Progenitor cell of endocrine pancreas (in vitro differentiated cells): ENCODE results near the gene METTL14. TPM values are rescaled to one million over a fixed set of nuclear protein-coding genes. Genes with fewer than 3 reads are reported as not detected.

Source experiments
- DNase-seq: peaks from one replicate; pipeline ENCODE4 v3.0.0; 2021; ENCODE audit warnings: low spot score; ENCODE audit not compliant: unreplicated experiment
- H3K27ac Mint-ChIP-seq: 2 replicates; pipeline ENCODE4 v1.8.0; 2021; ENCODE audit warnings: mild to moderate bottlenecking, moderate library complexity, mixed read lengths
- H3K27me3 Mint-ChIP-seq: 2 replicates; pipeline ENCODE4 v1.8.0; 2021; ENCODE audit warnings: mixed read lengths
- H3K36me3 Mint-ChIP-seq: 2 replicates; pipeline ENCODE4 v1.8.0; 2022; ENCODE audit warnings: mixed read lengths; ENCODE audit not compliant: insufficient read depth
- H3K4me1 Mint-ChIP-seq: 2 replicates; pipeline ENCODE4 v1.8.0; 2021; ENCODE audit warnings: low read depth, mixed read lengths
- H3K4me3 Mint-ChIP-seq: 2 replicates; pipeline ENCODE4 v1.8.0; 2021; ENCODE audit warnings: low read depth, mild to moderate bottlenecking, moderate library complexity, mixed read lengths
- H3K9me3 Mint-ChIP-seq: 2 replicates; pipeline ENCODE4 v1.8.0; 2021; ENCODE audit warnings: low read depth, mixed read lengths
- total RNA-seq: library from RNA; stranded (reverse); gene quantifications from 2 replicates; pipeline ENCODE4 v1.2.1, GENCODE V29; 2021
- TF ChIP-seq, protein P1 (sequence below): fragments of 200-600 bp; sonication (generic); IDR thresholded peaks from one replicate; pipeline ENCODE4 v1.5.0; 2021; ENCODE audit warnings: antibody characterized with exemption, mild to moderate bottlenecking; ENCODE audit not compliant: unreplicated experiment

The METTL14 gene
- total RNA-seq, 1 donor from 2014 or later: 56.7 TPM

DNA sequence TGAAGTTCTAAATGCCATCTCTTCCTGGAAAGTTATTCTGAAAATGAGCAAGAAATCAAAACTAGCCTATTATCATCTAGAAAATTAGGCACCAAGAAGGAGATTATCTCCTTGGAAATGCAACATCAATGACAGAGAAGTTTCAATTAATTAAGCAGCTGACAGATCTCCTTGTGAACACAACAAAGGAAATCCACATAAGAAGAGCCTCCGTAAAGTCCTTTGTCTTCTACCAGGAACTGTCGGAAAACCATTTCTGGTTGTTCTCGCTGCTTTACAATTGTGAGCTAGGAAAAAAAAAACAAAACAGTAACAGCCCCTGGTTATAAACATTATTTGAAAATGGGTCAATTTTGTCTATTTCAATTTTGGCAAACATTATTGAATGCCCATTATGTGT lies 38.2 kb downstream of the METTL14 start:
- no peak for DNase-seq
- Mint-ChIP-seq H3K36me3 (peaks cover 4% of the 10 kb centered on the region), H3K27me3 (no peaks in the 10 kb centered on the region), H3K9me3 (no peaks in the 10 kb centered on the region), H3K4me3 (no peak overlapping the region), H3K4me1 (no peaks in the 10 kb centered on the region), H3K27ac (no peak overlapping the region)
- TF ChIP-seq, protein P1, sequence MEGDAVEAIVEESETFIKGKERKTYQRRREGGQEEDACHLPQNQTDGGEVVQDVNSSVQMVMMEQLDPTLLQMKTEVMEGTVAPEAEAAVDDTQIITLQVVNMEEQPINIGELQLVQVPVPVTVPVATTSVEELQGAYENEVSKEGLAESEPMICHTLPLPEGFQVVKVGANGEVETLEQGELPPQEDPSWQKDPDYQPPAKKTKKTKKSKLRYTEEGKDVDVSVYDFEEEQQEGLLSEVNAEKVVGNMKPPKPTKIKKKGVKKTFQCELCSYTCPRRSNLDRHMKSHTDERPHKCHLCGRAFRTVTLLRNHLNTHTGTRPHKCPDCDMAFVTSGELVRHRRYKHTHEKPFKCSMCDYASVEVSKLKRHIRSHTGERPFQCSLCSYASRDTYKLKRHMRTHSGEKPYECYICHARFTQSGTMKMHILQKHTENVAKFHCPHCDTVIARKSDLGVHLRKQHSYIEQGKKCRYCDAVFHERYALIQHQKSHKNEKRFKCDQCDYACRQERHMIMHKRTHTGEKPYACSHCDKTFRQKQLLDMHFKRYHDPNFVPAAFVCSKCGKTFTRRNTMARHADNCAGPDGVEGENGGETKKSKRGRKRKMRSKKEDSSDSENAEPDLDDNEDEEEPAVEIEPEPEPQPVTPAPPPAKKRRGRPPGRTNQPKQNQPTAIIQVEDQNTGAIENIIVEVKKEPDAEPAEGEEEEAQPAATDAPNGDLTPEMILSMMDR: no peak

DNA sequence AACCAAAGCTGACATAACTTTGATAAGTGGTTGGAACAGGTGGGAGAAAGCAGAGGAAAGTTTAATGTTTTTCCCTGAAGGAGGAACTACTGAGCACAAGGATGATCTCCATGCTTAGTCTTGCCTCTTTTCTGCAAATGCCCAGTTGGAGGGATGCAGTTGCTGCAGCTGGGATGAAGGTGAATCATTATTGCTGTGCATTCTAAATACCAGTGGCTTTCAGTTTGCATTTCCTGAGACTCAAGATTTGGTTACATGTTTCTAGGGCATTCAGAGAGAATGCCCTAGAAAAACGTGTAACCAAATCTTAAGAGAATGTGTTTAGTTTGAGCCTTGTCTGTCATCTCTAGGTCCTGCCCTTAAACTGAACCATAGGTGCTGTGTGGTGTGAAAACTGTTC lies 42.2 kb downstream of the METTL14 start:
- H3K4me3 Mint-ChIP-seq: no peak overlapping the region
- peaks cover 2% of the 10 kb centered on the region for H3K36me3 Mint-ChIP-seq
- DNase-seq: no peak
- TF ChIP-seq, protein P1: no peak
- H3K4me1 Mint-ChIP-seq: no peaks in the 10 kb centered on the region
- no peaks in the 10 kb centered on the region for H3K9me3 Mint-ChIP-seq
- no peak overlapping the region for H3K27ac Mint-ChIP-seq
- H3K27me3 Mint-ChIP-seq: no peaks in the 10 kb centered on the region

DNA sequence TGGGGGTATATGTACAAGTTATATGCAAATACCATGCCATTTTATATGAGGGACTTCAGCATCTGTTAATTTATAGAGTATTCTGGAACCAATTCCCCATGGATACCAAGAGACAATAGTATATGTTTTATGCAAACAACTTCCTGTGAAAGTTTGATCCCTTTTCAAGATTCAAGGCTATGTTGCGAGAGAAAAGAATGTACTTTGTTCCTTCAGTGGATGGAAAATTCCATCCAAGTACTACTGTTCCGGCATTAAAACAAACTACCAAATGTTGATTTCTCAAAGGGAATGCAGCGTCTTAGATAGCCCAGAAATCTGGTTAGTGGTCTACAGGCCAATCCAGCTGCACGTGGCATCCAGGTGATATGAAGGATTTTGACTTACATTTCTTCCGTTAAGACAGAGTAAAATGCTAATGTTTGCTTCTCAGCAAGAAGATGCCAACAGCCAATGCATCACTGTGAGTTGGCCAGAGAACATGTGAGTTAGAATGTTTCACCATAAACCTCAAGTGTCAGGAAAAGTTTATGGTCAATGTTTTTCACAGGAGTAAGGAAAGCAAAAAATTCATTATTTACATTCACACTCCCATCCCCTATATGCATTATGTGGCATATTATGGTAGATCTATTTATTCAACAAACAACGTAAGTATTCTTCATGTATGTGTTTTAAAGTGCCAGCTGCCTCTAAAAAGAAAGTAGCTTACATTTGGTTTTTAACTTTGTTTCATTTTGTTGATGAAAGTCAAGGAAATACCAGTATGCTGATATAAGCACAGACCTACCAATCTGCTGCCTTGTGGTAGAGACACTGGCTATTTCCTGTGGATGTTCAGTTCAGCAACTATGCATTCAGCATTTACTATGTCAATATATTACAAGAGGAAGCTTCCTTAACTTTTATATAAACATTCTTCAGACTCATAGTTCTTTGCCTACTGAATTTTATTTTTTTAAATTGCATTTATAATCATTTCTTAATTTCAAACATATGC lies 44.4 kb downstream of the METTL14 start:
- H3K9me3 Mint-ChIP-seq: no peaks in the 10 kb centered on the region
- H3K27me3 Mint-ChIP-seq: no peaks in the 10 kb centered on the region
- TF ChIP-seq, protein P1: no peak
- no peak overlapping the region for H3K4me3 Mint-ChIP-seq
- no peaks in the 10 kb centered on the region for H3K4me1 Mint-ChIP-seq
- H3K27ac Mint-ChIP-seq: no peak overlapping the region
- H3K36me3 Mint-ChIP-seq: peaks cover 2% of the 10 kb centered on the region
- DNase-seq: no peak

DNA sequence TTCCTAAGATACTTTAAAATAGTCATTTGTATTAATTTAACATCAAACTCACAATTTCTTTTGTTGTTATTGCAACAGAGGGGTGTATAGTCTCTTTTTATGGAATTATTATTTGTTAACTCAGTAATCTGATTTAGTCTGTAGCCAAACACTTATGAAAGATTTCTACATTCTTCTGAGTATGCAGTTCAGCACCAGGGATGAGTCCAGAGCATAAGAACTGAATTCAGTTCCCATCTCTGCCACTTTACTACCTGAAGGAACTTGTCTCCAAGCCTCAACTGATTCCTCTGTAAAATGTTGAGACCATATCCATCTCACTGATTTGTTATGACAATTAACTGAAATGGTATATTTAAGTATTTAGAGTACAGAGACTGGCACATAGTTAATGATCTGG lies 45.5 kb downstream of the METTL14 start:
- Mint-ChIP-seq H3K4me1 (no peaks in the 10 kb centered on the region), H3K36me3 (peaks cover 2% of the 10 kb centered on the region), H3K27ac (no peak overlapping the region), H3K9me3 (no peaks in the 10 kb centered on the region), H3K27me3 (no peaks in the 10 kb centered on the region), H3K4me3 (no peak overlapping the region)
- no peak for DNase-seq
- TF ChIP-seq, protein P1: no peak

DNA sequence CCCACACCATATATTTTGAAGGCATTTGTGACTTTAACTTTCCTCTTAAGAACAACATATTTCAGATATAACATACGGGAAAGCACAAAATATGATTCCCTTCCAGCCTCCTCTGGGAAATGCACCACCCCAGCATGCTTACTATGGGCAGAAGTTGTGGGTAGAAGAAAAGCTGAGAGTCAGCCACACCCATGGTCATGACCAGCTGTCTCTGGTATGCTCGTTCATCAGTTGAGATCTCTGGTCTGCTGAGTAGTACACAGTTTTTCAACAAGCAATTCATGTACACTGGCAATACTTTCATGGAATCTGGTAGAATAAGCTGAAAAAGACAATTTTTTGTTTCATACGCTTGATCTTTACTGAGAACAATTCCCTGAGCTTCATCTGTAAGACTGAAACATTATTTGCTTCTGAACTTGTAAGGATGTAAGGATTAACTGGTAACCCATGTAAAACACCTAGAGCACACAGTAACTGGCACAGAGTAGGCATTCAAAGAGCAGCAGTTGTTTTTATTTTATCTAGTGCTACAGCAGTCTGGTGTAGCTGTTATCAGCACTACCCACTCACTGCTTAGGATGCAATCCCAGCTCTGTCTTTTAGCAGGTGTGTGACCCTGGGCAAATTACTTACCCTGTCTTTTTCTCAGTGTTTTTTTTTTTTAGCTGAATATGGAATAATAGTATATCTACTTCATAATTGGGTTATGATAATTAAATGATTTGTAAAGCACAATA lies 47.6 kb downstream of the METTL14 start:
- H3K4me1 Mint-ChIP-seq: no peaks in the 10 kb centered on the region
- H3K27ac Mint-ChIP-seq: no peak overlapping the region

More for the DNA sequence above, 47.6 kb downstream of the METTL14 start:
- H3K9me3 Mint-ChIP-seq: no peaks in the 10 kb centered on the region
- peaks cover 2% of the 10 kb centered on the region for H3K36me3 Mint-ChIP-seq
- no peaks in the 10 kb centered on the region for H3K27me3 Mint-ChIP-seq
- TF ChIP-seq, protein P1: no peak
- H3K4me3 Mint-ChIP-seq: no peak overlapping the region
- DNase-seq: no peak
